Measurements from ENCODE around the gene ARNT2. TPM values are rescaled to one million over a fixed set of nuclear protein-coding genes. Genes with fewer than 3 reads are reported as not detected.

Gene ARNT2
- total RNA-seq, 1 donor from 2014 or later = 2.1 TPM

- Histone ChIP-seq H3K27ac (ENCODE audit: low read depth, low read length) (no peak overlapping the region), H3K4me1 (ENCODE audit: control insufficient read depth in 3 of 3, insufficient read depth in 3 of 3, low read length in 3 of 3) (no peaks in the 10 kb centered on the region), H3K36me3 (ENCODE audit: control insufficient read depth in 3 of 3, insufficient read depth in 3 of 3, low read length in 3 of 3) (no peaks in the 10 kb centered on the region), H3K9me3 (ENCODE audit: control insufficient read depth in 3 of 3, low read length in 3 of 3) (no peaks in the 10 kb centered on the region), H3K27me3 (ENCODE audit: control insufficient read depth in 3 of 3, insufficient read depth in 3 of 3, low read length in 3 of 3) (peaks cover 0 to 7% (median 0%) of the 10 kb centered on the region in 3 donors), H3K4me3 (ENCODE audit: low read length in 3 of 3) (no peak overlapping the region), H3K9ac (ENCODE audit: low read depth in 1 of 3, low read length in 3 of 3) (no peak overlapping the region)
Observed at GRCh38 chr15:80419546-80419945, 15.4 kb downstream of the ARNT2 start.

- Histone ChIP-seq H3K27me3 (ENCODE audit: control insufficient read depth in 3 of 3, insufficient read depth in 3 of 3, low read length in 3 of 3) (peaks cover 0 to 7% (median 0%) of the 10 kb centered on the region in 3 donors), H3K36me3 (ENCODE audit: control insufficient read depth in 3 of 3, insufficient read depth in 3 of 3, low read length in 3 of 3) (no peaks in the 10 kb centered on the region), H3K4me3 (ENCODE audit: low read length in 3 of 3) (no peak overlapping the region), H3K9me3 (ENCODE audit: control insufficient read depth in 3 of 3, low read length in 3 of 3) (no peaks in the 10 kb centered on the region), H3K4me1 (ENCODE audit: control insufficient read depth in 3 of 3, insufficient read depth in 3 of 3, low read length in 3 of 3) (no peaks in the 10 kb centered on the region), H3K9ac (ENCODE audit: low read depth in 1 of 3, low read length in 3 of 3) (no peak overlapping the region), H3K27ac (ENCODE audit: low read depth, low read length) (no peak overlapping the region)
Observed at GRCh38 chr15:80420658-80421057, 16.5 kb downstream of the ARNT2 start.

- Histone ChIP-seq H3K27me3 (ENCODE audit: control insufficient read depth in 3 of 3, insufficient read depth in 3 of 3, low read length in 3 of 3) (peaks cover 0 to 4% (median 0%) of the 10 kb centered on the region in 3 donors), H3K9me3 (ENCODE audit: control insufficient read depth in 3 of 3, low read length in 3 of 3) (no peaks in the 10 kb centered on the region), H3K9ac (ENCODE audit: low read depth in 1 of 3, low read length in 3 of 3) (no peak overlapping the region), H3K36me3 (ENCODE audit: control insufficient read depth in 3 of 3, insufficient read depth in 3 of 3, low read length in 3 of 3) (no peaks in the 10 kb centered on the region), H3K4me3 (ENCODE audit: low read length in 3 of 3) (no peak overlapping the region), H3K4me1 (ENCODE audit: control insufficient read depth in 3 of 3, insufficient read depth in 3 of 3, low read length in 3 of 3) (no peaks in the 10 kb centered on the region), H3K27ac (ENCODE audit: low read depth, low read length) (no peak overlapping the region)
Observed at GRCh38 chr15:80423215-80423614, 19.0 kb downstream of the ARNT2 start.

DNA sequence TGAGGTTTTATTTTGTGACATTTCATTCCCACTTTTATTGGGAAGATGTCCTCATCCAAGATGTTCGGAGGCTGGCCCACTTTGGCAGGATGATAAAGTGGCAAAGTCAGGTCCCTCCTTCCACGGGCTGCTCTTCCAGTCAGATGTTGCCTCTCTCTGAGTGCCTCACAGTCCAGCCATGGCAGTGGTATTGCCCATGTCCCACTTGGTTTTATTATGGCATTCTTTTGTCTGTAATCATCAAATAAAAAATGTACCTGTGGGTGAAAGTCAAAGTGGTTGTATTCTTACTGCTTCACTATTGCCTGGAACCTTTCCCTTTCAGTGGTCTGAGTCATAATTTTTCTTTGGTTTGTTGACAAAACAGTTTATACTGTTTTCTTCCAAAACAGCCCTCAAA lies 20.2 kb downstream of the ARNT2 start:
- Histone ChIP-seq H3K4me1 (ENCODE audit: control insufficient read depth in 3 of 3, insufficient read depth in 3 of 3, low read length in 3 of 3) (no peaks in the 10 kb centered on the region), H3K27ac (ENCODE audit: low read depth, low read length) (no peak overlapping the region)

GRCh38 chr15:80426316-80426715 lies 22.1 kb downstream of the ARNT2 start:
- H3K9ac ChIP-seq (ENCODE audit: low read depth in 1 of 3, low read length in 3 of 3) = no peak overlapping the region
- no peak overlapping the region for H3K4me3 ChIP-seq (ENCODE audit: low read length in 3 of 3)
- no peaks in the 10 kb centered on the region for H3K4me1 ChIP-seq (ENCODE audit: control insufficient read depth in 3 of 3, insufficient read depth in 3 of 3, low read length in 3 of 3)
- H3K27me3 ChIP-seq (ENCODE audit: control insufficient read depth in 3 of 3, insufficient read depth in 3 of 3, low read length in 3 of 3) = no peaks in the 10 kb centered on the region
- no peaks in the 10 kb centered on the region for H3K9me3 ChIP-seq (ENCODE audit: control insufficient read depth in 3 of 3, low read length in 3 of 3)
- no peak overlapping the region for H3K27ac ChIP-seq (ENCODE audit: low read depth, low read length)
- H3K36me3 ChIP-seq (ENCODE audit: control insufficient read depth in 3 of 3, insufficient read depth in 3 of 3, low read length in 3 of 3) = no peaks in the 10 kb centered on the region

More for the DNA sequence above, 20.2 kb downstream of the ARNT2 start:
- H3K9me3 ChIP-seq (ENCODE audit: control insufficient read depth in 3 of 3, low read length in 3 of 3) = no peaks in the 10 kb centered on the region
- no peaks in the 10 kb centered on the region for H3K27me3 ChIP-seq (ENCODE audit: control insufficient read depth in 3 of 3, insufficient read depth in 3 of 3, low read length in 3 of 3)
- no peaks in the 10 kb centered on the region for H3K36me3 ChIP-seq (ENCODE audit: control insufficient read depth in 3 of 3, insufficient read depth in 3 of 3, low read length in 3 of 3)
- H3K4me3 ChIP-seq (ENCODE audit: low read length in 3 of 3) = no peak overlapping the region
- H3K9ac ChIP-seq (ENCODE audit: low read depth in 1 of 3, low read length in 3 of 3) = no peak overlapping the region

DNA sequence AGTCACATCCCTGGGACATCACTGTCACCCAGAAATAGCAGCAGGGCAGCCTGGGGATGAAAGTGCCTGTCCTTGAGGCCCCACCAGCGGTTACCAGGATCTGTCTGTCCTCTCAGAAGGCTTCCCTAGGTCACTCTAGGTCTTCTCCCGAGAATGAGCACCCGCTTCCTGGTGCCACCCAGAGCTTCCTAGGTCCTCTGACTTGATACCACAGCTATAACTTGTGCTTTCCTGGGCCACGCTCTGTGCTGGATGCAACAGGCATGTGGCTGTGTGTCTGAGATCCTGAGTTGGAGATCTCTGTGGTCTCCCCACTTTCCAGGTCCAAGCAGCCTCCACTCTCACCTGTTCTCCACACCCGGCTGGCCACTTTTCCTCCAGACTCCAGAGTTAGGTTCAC lies 25.8 kb downstream of the ARNT2 start:
- no peaks in the 10 kb centered on the region for H3K36me3 ChIP-seq (ENCODE audit: control insufficient read depth in 3 of 3, insufficient read depth in 3 of 3, low read length in 3 of 3)
- no peak overlapping the region for H3K27ac ChIP-seq (ENCODE audit: low read depth, low read length)
- no peaks in the 10 kb centered on the region for H3K9me3 ChIP-seq (ENCODE audit: control insufficient read depth in 3 of 3, low read length in 3 of 3)
- H3K4me3 ChIP-seq (ENCODE audit: low read length in 3 of 3) = no peak overlapping the region
- H3K4me1 ChIP-seq (ENCODE audit: control insufficient read depth in 3 of 3, insufficient read depth in 3 of 3, low read length in 3 of 3) = no peaks in the 10 kb centered on the region
- H3K9ac ChIP-seq (ENCODE audit: low read depth in 1 of 3, low read length in 3 of 3) = no peak overlapping the region
- H3K27me3 ChIP-seq (ENCODE audit: control insufficient read depth in 3 of 3, insufficient read depth in 3 of 3, low read length in 3 of 3) = no peaks in the 10 kb centered on the region

- Histone ChIP-seq H3K9ac (ENCODE audit: low read depth in 1 of 3, low read length in 3 of 3) (no peak overlapping the region), H3K9me3 (ENCODE audit: control insufficient read depth in 3 of 3, low read length in 3 of 3) (no peaks in the 10 kb centered on the region), H3K27me3 (ENCODE audit: control insufficient read depth in 3 of 3, insufficient read depth in 3 of 3, low read length in 3 of 3) (peaks cover 0 to 4% (median 0%) of the 10 kb centered on the region in 3 donors), H3K27ac (ENCODE audit: low read depth, low read length) (no peak overlapping the region), H3K4me1 (ENCODE audit: control insufficient read depth in 3 of 3, insufficient read depth in 3 of 3, low read length in 3 of 3) (no peaks in the 10 kb centered on the region), H3K4me3 (ENCODE audit: low read length in 3 of 3) (no peak overlapping the region), H3K36me3 (ENCODE audit: control insufficient read depth in 3 of 3, insufficient read depth in 3 of 3, low read length in 3 of 3) (no peaks in the 10 kb centered on the region)
Observed at GRCh38 chr15:80431635-80432344, 27.6 kb downstream of the ARNT2 start.

- Histone ChIP-seq H3K27ac (ENCODE audit: low read depth, low read length) (no peak overlapping the region), H3K27me3 (ENCODE audit: control insufficient read depth in 3 of 3, insufficient read depth in 3 of 3, low read length in 3 of 3) (peaks cover 0 to 4% (median 0%) of the 10 kb centered on the region in 3 donors), H3K4me1 (ENCODE audit: control insufficient read depth in 3 of 3, insufficient read depth in 3 of 3, low read length in 3 of 3) (no peaks in the 10 kb centered on the region), H3K9ac (ENCODE audit: low read depth in 1 of 3, low read length in 3 of 3) (no peak overlapping the region), H3K4me3 (ENCODE audit: low read length in 3 of 3) (no peak overlapping the region), H3K36me3 (ENCODE audit: control insufficient read depth in 3 of 3, insufficient read depth in 3 of 3, low read length in 3 of 3) (no peaks in the 10 kb centered on the region), H3K9me3 (ENCODE audit: control insufficient read depth in 3 of 3, low read length in 3 of 3) (no peaks in the 10 kb centered on the region)
Observed at GRCh38 chr15:80432345-80432702, 28.1 kb downstream of the ARNT2 start.

- Histone ChIP-seq H3K27me3 (ENCODE audit: control insufficient read depth in 3 of 3, insufficient read depth in 3 of 3, low read length in 3 of 3) (peaks cover 0 to 4% (median 0%) of the 10 kb centered on the region in 3 donors), H3K27ac (ENCODE audit: low read depth, low read length) (no peak overlapping the region), H3K9ac (ENCODE audit: low read depth in 1 of 3, low read length in 3 of 3) (no peak overlapping the region), H3K36me3 (ENCODE audit: control insufficient read depth in 3 of 3, insufficient read depth in 3 of 3, low read length in 3 of 3) (no peaks in the 10 kb centered on the region), H3K4me3 (ENCODE audit: low read length in 3 of 3) (no peak overlapping the region), H3K9me3 (ENCODE audit: control insufficient read depth in 3 of 3, low read length in 3 of 3) (no peaks in the 10 kb centered on the region), H3K4me1 (ENCODE audit: control insufficient read depth in 3 of 3, insufficient read depth in 3 of 3, low read length in 3 of 3) (no peaks in the 10 kb centered on the region)
Observed at GRCh38 chr15:80433836-80434235, 29.7 kb downstream of the ARNT2 start.

GRCh38 chr15:80434926-80435720 lies 30.9 kb downstream of the ARNT2 start:
- no peak overlapping the region for H3K4me3 ChIP-seq (ENCODE audit: low read length in 3 of 3)
- H3K36me3 ChIP-seq (ENCODE audit: control insufficient read depth in 3 of 3, insufficient read depth in 3 of 3, low read length in 3 of 3) = no peaks in the 10 kb centered on the region
- no peaks in the 10 kb centered on the region for H3K4me1 ChIP-seq (ENCODE audit: control insufficient read depth in 3 of 3, insufficient read depth in 3 of 3, low read length in 3 of 3)
- no peak overlapping the region for H3K9ac ChIP-seq (ENCODE audit: low read depth in 1 of 3, low read length in 3 of 3)
- peaks cover 0 to 4% (median 0%) of the 10 kb centered on the region in 3 donors for H3K27me3 ChIP-seq (ENCODE audit: control insufficient read depth in 3 of 3, insufficient read depth in 3 of 3, low read length in 3 of 3)
- H3K27ac ChIP-seq (ENCODE audit: low read depth, low read length) = no peak overlapping the region
- no peaks in the 10 kb centered on the region for H3K9me3 ChIP-seq (ENCODE audit: control insufficient read depth in 3 of 3, low read length in 3 of 3)

Measured in skeletal muscle tissue (tissue), 4 donors.